ENCODE measurements around the gene BHLHE40.

- TF ChIP-seq, protein P1, sequence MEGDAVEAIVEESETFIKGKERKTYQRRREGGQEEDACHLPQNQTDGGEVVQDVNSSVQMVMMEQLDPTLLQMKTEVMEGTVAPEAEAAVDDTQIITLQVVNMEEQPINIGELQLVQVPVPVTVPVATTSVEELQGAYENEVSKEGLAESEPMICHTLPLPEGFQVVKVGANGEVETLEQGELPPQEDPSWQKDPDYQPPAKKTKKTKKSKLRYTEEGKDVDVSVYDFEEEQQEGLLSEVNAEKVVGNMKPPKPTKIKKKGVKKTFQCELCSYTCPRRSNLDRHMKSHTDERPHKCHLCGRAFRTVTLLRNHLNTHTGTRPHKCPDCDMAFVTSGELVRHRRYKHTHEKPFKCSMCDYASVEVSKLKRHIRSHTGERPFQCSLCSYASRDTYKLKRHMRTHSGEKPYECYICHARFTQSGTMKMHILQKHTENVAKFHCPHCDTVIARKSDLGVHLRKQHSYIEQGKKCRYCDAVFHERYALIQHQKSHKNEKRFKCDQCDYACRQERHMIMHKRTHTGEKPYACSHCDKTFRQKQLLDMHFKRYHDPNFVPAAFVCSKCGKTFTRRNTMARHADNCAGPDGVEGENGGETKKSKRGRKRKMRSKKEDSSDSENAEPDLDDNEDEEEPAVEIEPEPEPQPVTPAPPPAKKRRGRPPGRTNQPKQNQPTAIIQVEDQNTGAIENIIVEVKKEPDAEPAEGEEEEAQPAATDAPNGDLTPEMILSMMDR (IDR thresholded peaks at IDR 0.05; ENCODE audit: poor library complexity): no peak
- no peak for TF ChIP-seq EZH2 (IDR thresholded peaks at IDR 0.05; ENCODE audit: borderline replicate concordance)
- TF ChIP-seq EZH2phosphoT487 (IDR thresholded peaks at IDR 0.05; ENCODE audit: low read depth, severe bottlenecking, unreplicated experiment): no peak
Observed at GRCh38 chr3:4957978-4958377, 21.3 kb upstream of the BHLHE40 start.
